Measurements from ENCODE around the gene NSD2.

GRCh38 chr4:1993169-1993516 is 122.0 kb downstream of the NSD2 start:
- TF ChIP-seq, protein P1, sequence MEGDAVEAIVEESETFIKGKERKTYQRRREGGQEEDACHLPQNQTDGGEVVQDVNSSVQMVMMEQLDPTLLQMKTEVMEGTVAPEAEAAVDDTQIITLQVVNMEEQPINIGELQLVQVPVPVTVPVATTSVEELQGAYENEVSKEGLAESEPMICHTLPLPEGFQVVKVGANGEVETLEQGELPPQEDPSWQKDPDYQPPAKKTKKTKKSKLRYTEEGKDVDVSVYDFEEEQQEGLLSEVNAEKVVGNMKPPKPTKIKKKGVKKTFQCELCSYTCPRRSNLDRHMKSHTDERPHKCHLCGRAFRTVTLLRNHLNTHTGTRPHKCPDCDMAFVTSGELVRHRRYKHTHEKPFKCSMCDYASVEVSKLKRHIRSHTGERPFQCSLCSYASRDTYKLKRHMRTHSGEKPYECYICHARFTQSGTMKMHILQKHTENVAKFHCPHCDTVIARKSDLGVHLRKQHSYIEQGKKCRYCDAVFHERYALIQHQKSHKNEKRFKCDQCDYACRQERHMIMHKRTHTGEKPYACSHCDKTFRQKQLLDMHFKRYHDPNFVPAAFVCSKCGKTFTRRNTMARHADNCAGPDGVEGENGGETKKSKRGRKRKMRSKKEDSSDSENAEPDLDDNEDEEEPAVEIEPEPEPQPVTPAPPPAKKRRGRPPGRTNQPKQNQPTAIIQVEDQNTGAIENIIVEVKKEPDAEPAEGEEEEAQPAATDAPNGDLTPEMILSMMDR (conservative IDR thresholded peaks at IDR 0.05 in 1 of 2, IDR thresholded peaks at IDR 0.05 in 1 of 2; ENCODE audit: extremely low read depth in 1 of 2, insufficient read depth in 1 of 2, low read depth in 1 of 2, low read length in 2 of 2): no peak
- TF ChIP-seq EZH2 (IDR thresholded peaks at IDR 0.05; ENCODE audit: borderline replicate concordance, low read length): no peak
